Activated CD8-positive, alpha-beta memory T cell treated with anti-CD3 and anti-CD28 coated beads, Interleukin-2, amount 50 U/mL, for 24 hours (primary cell): ENCODE data around the gene SORCS2.

Experiments used
- DNase-seq: peaks from one replicate; pipeline ENCODE4 v3.0.0-alpha.2; 2020; ENCODE audit errors: extremely low read depth

Gene SORCS2

DNA sequence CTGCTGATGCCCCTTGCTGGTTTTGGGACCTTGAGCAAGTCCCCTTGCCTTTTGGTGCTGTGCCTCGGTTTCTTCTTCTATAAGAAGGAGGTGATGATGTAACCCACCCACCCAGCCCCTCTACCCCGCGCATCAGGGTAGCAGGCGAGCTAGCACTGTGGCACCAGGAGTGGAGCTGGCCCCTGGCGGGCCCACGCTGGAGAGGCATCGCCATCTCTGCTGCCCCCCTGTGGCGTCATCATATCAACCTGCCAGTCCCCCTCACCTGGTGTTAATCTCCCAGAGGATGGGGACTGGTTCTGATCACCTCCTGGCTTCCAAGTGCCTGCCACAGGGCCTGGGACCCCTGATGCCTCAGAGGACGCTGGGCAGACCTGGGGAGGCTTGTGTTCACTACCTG, 6.3 kb upstream of the SORCS2 start:
- no peak for DNase-seq

DNA sequence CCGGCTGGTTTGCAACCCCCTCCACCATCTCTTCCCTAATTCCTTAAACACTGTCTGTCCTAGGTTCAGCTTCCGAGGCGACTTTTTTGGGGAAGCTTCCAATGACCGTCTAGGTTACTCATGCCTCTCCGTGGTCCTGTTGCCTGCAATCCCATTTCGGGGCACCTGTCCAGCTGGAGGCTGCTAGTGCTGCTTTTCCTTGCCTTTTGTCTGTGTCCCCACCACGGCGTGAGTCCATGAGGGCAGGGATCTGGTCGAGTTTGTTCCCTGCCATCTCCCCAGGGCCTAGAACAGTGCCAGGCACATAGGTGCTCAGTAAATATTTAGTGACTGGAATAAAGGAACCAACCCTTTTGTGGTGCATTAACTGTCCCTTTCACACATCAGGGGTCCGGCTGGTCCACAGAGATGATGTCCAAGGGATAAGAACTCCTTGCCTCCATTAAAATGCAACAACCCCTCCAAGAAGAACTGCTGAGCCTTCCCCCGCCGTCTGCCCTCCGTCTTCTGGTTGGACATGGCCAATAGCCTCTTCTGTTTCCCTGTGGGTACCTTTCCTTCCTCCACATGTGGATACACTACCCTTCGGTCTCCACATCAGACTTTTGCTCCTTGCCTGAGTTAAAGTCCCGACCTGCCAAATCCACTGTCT, 5.7 kb upstream of the SORCS2 start:
- DNase-seq = no peak

DNA sequence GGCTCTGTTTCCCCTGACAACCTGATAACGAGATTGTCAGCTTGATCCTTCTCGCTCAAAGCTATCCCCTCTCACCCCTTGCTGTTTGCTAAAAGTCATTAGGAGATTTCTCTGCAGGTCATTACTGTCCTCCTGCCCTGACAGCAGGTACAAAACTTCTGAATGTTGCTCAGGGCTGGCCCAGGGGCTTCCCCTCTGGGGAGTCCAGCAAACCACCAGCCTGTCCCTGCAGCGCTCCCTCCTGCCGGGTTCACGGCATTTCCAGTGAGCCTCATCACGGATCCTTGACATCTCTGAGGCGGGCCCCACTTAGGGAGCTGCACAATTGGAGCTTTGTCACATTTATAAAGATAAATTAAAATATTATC, 5.2 kb upstream of the SORCS2 start:
- no peak for DNase-seq

DNA sequence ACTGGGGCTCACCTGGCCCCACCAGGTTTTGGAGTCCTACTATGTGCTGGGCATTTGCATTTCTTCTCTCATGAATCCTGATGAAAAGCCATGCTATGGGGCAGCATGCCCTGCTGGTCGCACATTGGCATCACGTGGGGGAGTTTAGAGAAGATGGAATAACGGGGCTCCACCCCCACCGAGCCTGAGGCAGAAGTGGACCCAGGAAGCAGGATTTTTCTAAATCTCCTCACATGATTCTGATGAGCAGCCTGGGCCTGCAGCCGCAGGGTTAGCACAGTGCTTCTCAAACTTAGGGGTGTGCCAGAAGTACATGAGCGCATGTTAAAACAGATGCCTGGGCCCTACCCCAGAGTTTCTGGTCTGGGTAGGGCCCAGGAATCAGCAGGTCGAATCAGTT, 4.6 kb upstream of the SORCS2 start:
- DNase-seq = no peak

DNA sequence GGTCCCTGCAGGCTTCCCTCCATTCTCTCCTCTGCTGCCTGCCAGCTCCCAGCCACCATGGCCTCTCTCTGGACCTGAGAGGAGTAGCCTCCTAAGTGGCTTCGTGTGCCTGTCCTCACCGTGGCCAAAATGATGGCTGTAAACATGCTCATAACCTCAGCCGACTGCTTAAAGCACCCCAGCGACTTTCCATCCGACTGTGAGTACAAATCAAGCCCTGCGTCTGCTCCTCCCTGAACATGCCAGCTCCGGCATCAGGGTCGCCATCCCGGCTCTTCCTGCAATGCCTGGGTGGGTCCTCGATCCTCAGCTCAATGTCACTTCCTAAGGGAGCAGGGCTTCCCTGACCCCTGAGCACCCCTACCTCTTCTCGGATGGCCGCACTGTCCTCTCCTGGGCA, 3.3 kb upstream of the SORCS2 start:
- DNase-seq = no peak

DNA sequence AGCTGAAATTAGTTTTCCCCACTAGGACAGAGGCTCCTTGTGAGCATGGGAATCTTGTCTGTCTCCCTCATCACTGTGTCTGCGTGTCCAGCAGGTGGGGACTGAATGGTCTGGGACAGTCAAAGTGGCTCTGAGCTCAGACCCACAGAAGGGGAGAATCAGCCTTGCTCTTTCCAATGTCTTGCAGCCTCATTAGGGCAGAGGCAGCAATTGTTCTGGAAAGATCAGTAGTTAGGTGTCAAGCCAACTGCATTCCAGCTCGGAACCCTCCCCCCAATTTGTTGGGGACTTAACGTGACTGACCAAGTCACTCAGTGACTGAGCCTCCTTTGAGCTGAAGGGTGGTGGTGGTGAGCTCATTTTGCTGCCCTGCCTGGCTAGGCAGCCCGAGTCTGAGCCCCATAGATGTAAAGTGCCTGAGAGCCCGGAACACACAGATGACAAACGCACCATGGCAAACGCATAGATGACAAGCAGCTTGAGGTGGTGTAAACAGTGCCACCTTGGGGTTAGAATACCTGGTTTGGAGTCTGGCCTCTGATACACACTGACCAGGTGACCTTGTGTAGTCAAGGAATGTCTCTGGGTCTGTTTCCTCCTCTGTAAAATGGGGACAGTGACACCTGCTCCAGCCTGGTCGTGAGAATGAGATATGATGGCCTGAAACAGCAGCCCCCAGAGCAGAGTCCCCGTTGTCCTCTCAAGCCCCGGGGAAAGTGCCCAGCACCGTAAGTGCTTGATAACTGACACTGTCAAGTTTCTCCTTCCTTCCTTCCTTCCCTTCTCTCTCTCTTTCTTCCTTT, 2.7 kb upstream of the SORCS2 start:
- no peak for DNase-seq

DNA sequence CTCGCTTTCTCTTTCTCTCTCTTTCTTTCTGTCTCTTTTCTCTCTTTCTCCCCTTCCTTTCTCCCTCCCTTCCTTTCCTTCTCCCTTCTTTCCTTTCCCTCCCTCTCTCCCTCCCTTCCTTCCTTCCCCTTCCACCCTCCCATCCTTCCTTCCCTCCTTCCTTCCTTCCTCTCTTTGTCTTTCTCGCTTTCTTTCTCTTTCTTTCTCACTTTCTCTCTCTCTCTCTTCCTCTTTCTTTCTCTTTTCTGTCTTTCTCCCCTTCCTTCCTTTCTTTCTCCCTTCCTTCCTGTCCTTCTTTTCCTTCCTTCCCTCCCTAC, 2.1 kb upstream of the SORCS2 start:
- DNase-seq = no peak

DNA sequence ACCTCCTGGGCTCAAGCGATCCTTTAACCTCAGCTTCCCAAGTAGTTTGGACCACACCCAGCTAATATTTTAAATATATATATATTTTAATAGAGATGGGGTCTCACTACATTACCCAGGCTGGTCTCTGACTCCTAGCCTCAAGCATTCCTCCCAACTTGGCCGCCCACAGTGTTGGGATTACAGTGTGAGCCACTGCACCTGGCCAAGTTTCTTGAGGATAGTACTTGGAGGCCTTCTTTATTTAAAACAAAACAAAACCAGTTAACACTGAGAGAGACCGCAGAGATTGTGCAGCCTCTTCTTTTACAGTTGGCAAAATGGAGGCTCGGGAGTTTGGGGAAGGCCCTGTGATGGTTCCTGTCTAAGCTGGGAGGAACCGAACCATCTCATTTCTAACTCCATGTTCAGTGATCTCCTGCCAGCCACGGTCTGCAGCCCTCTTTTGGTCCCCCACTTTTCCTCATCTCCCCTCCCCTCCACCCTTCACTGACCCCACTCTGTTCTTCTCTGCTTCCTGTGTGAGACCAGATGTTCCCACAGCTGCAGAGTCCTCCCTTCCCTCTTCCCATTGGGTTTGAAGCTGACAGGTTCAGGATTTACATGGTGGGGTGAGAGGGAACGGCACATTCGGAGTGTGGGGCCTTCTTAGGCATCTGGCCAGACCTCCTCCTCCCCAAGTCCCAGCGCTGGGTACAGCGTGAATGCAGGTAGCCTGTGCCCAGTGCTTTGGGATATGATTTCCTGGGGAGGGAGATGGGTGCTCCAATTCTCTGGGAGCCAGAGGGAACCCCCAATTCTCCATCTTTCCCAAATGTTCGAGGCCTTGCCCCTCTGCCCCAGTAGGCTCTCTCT, 1.4 kb upstream of the SORCS2 start:
- DNase-seq = no peak

DNA sequence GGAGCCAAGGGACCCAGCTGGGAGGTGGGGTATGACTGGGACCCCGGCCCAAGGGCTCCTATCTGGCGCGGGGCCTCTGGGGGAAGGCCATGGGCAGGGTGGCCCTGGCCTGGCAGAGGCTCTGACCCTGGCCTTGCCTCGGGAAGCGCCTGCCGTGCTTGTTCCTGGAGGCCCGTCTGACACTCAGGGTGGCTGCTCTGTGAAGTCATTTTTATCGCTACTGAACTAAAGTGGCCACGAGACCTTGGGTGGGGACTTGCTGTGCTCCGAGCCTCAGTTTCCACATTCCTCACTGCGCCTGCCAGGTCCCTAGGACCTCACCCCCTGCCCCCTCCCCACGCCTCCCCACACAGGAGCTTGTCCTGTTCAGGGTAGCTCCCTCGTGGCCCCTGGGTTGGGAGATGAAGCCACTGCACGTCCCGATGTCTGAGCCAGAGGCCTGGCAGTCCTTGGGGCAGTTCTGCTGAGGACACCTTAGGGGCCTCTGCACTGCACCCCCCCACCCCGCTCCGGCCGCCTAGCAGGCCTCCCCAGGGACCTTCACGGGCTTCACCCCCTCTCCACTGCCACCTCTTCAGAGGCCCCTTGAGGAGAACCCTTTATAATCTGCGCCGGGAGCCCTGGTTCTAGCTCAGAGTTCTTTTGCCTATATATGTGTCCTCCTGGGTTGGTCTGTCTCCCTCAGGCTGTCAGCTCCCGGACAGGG, 639 bp upstream of the SORCS2 start:
- DNase-seq = no peak

DNA sequence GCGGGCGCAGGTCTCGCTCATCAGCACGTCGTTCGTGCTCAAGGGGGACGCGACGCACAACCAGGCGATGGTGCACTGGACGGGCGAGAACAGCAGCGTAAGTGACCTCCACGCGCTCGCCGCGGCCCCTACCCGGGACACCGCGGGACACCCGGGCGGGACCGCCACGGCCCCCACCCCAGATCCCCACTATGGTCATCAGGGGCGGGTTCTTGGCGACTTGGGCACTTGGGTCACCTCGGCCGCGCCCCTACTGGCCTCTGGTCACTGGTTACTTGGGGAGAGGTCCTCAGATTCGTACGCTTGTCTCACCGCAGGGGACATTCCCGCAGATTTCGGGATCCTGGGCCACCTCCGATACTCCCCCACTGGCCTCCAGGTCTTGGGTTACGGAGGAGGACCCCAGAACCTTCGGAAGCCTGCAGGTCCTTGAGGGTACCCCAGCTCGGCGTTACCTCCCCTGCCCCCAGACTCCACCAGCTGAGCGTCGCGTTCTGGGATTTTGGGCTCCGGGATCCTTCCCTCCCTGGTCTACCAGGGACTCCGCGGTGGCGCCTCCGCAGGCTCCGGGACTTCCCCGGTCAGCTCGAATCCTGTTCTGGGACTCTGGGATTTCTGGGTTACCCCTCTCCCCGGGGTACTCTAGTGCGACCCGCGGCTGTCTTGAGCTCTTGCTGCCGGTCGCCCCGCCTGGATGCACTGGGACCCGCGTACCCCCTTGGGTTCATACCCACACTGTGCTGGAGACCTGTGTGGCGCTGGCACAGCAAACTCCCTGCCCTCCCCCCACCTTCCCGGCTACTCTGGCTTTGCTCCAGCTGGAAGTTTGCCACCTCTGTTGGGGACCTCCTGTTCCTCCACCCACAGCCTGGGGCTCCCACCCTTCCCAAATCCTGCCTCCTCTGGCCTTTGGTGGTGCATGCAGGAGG, 956 bp downstream of the SORCS2 start:
- no peak for DNase-seq

DNA sequence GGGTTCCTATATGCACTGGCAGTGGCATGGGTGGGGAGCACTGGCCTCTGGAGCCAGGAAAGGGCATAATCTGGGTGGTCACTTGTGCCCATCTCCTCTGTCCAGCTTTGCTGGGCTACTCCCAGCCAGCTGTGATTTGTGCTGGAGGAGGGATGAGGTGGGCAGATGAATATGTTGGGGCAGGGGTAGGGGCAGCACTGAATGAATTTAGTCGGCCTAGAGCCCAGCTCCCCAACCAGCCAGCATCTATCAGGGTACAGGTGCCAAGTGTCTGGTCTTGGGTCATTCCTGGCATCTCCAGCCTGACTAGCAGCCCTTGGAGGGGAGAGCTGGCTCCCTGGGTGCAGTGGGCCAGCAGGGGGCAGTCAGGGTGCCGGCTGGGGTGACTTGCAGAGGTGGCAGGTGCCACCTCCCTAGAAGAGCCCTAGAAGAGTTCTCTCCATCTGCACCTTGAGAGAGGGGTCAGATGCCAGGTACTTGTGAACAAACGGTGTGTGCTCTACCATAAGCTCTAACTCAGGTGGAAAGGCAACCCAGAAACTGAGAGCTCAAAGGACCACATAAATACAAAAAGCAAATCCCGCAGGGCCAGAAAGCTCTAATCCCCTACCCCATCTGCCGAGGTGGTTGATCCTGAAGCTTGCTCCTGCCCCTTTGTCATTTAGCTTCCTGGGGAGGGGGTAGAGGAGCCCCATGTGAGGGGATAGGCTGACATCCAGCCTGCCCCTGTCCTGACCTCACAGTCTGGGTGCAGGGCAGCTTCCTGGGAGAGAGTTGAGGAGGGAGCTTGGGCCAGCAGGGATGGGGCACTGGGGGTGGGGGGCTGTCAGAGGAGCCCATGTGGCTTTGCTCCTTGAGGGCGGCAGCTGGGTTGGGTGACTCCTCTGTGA, 2.2 kb downstream of the SORCS2 start:
- no peak for DNase-seq

DNA sequence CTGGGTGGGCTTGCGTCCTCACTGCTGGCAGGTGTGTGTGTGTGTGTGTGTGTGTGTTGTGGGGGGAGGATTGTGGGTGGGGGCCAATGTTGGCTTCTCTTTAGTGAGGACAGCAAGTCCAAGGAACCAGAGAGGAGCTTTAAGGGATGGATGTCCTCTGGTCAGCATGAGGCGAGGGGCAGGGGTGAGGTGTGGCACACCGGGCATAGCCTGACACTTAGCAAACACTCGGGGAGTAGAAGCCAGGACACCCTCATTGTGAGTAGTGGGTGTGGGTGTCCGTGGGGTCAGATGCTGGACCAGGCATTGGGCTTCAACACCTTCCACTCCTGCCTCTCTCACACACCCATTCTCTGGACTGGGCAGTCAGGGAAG, 2.8 kb downstream of the SORCS2 start:
- no peak for DNase-seq

DNA sequence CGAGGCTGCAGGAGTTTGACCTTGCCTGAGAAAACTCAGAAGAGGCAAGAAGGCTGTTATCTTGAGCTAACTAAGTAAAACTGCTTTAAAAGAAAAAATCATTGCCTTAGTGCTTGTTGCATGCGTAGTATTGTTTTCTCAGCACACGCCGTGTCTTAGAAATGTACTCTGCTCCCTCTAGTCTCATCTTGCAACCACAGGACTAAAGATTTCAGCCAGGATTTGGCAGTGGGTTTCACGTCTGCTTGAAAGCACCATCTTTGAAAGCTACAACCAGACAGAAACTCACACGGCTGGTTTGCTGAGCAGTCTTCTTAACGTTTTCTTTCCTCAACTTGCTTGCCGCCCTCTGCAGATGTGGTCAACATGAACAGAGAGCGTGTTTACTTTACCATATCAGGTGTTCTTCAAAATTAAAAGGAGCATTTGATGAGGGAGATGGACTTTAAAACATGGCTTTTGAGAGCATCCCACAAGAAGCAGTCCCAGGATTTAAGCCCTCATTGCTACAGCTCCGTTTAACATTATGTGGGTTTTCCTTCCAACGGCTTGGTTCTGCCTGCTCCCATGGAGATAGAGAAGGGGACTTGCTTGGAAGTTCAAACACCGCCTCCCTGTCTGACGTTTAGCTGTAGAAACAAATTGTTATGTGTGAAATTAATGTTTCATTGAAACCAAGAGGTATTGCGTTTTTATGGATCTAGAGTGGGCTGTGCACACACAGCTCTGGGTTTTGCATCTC, 3.4 kb downstream of the SORCS2 start:
- DNase-seq = no peak

DNA sequence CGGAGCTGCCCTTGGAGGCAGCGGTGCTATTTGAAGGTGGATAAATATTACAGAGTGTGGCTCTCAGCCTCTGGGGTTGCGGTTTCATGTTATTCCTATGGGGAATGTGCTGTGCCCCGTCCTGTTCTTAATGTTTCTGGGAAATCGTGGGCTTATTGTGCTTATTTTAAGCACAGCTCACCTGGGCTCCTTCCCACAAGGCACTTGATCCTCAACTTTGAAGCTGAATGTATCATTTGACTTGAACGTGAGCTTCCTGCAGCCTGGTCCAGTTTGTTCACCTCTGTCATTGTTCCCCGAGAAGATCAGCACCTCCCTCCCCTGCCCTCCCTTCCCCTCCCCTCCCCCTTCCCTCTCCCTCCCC, 3.9 kb downstream of the SORCS2 start:
- DNase-seq = no peak

DNA sequence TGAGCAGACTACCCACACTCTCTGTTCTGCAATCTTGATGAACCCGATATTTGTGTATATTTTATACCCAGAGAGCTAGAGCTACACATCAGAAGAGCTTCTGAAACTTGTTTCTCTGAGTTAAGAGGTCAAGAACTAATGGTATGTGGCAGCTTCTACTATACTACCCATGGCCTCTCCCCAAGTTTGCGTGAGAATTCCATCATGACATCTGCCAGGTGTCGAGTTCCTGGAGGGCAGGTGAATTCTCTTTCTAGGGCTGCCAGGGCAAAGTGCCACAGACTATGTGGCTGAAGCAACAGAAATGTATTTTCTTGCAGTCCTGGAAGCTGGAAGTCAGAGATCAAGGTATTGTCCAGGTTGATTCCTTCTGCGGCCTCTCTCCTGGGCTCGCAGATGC, 4.4 kb downstream of the SORCS2 start:
- DNase-seq = no peak

DNA sequence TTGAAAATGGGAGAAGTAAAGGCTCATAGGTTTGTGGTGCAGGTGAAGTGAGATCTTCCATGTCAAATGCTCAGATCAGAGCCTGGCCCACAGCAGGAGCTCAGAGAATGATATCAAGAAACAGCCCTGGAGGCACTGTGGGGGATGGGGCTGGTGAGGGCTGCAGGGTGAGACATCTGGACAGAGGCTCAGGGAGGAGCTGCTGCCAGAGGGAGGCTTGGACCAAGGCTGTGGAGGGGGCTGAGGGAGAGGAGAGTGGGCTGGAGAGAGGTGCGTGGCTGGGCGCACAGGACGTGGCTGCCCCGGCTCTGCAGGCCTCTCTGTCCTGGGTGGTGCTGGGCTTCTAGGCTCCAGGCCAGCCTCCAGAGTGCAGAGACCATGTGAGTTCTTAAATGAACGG, 5.6 kb downstream of the SORCS2 start:
- DNase-seq = no peak

DNA sequence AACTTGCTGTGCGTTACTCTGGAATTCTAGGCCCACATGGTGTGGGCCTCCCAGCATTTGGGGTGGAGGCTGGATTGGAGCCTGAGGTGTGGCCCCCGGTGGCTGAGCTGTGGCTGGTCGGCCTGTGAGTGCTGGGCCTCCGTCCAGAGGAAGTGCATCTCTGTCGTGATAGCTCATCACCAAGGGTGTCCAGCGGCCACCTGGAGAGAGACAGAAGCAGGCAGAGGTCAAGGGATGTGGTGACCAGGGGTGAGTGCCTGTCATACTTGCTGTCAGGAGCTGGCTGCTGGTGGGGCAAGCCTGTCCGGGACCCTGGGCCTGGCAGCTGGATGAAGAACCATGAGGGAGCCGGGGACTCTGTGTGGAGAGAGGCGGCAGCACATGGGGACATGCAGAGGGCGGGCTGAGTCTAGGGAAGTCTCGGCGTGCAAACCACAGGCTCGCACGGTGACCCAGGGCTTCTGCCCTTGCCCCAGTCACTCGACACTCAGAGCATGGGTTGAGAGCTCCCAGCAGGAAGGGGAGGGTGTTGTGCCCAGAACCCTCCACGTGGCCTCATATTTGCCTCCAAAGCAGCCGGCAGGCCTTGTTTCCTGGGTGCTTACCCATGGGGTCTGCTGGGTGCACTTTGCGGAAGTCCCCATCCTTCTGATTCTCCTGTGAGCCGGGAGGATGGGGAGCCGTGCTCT, 6.2 kb downstream of the SORCS2 start:
- no peak for DNase-seq

DNA sequence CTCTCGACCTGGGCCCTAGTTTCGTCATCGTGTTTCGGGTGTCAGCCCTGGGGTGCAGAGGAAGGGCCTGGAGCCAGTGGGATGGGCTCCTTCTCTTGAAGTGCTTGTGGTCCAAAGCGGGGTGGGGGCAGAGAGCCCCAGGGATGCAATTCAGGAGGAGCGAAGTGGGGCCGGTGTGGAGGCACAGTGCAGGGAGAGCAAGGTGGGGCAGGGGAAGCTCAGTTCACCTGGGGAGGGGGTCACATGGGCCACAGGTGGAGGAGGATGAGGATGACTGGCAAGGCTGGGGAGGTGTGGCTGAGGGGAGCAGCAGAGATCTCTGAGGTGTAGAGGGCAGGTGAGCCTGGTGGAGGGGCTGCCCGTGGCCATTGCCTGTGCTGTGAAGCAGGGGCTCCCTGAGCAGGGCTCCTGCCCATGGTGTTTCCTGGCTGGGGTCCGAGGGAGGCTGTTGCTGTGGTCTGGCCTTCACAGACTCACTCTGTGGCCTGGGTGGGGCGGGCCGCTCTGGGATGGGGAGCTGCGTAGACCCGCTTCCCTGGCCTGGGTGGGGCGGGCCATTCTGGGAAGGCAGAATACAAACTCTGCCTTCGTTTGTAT, 6.9 kb downstream of the SORCS2 start:
- no peak for DNase-seq
